ENCODE measurements around the gene CPAMD8. TPM values are rescaled to one million over a fixed set of nuclear protein-coding genes. Genes with fewer than 3 reads are reported as not detected.

CPAMD8 gene
- total and polyA plus RNA-seq, 2 donors (not counting 3 experiments of a cell fraction or from before 2014, with no cell fraction given), result 2.2 to 3.9 TPM

DNA sequence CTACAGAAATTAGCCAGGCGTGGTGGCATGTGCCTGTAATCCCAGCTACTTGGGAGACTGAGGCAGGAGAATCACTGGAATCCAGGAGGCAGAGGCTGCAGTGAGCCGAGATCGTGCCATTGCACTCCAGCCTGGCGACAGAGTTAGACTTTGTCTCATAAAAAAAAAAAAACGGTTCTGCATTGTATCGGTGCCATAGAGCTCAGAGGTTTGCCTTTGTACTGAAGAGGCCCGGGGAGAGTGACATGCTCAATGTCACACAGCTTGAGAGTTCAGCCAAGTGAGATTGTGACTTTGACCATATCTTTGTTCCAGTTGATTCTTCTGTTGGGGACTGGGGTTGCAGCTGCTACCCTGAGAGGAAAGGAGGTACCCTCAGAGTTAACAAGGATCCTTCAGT lies 44.3 kb upstream of the CPAMD8 start:
- ChIA-PET POLR2A (no interaction called here), CTCF (interaction anchor here (0.6 to 1.3 kb wide), 2 partner anchors 165 to 1223 kb away, joined by 3 to 4 read pairs; no protein-coding TSS in a partner anchor)
- H3K27me3 ChIP-seq (ENCODE audit: control insufficient read depth in 2 of 2, insufficient read depth in 2 of 2, low read length in 2 of 2), result no peaks in the 10 kb centered on the region
- H3K36me3 ChIP-seq (ENCODE audit: control insufficient read depth in 2 of 2, extremely low read depth in 1 of 2, insufficient read depth in 2 of 2, low read length in 2 of 2), result no peaks in the 10 kb centered on the region
- dilution Hi-C loops (cut with MboI; ENCODE audit: extremely low pct_ligation_motif_present, low sequenced_read_pairs) (no loop called here), intact Hi-C loops (cut with micrococcal nuclease) (no loop called here)
- DNase-seq (ENCODE audit: low read depth, low spot score), result no peak
- H4K20me1 ChIP-seq (replicated peaks; ENCODE audit: control insufficient read depth, extremely low read depth, insufficient read depth, low read length), result no peaks in the 10 kb centered on the region
- no peak overlapping the region for H3K27ac ChIP-seq (ENCODE audit: insufficient read depth, low read depth, low read length)
- no peak overlapping the region for H3K4me3 ChIP-seq (replicated peaks in 1 of 3; ENCODE audit: insufficient read depth in 1 of 3, low read depth in 1 of 3, low read length in 3 of 3)
- no peaks in the 10 kb centered on the region for H3K9me1 ChIP-seq (replicated peaks; ENCODE audit: control insufficient read depth, extremely low read depth, insufficient read depth, low read length)
- H2AFZ ChIP-seq (ENCODE audit: low read depth, low read length), result no peak overlapping the region
- no peak overlapping the region for H3K9ac ChIP-seq (replicated peaks; ENCODE audit: extremely low read depth, insufficient read depth, low read length)
- no TSS peak for BruUV-seq (replicated peaks)
- no peaks in the 10 kb centered on the region for H3K9me3 ChIP-seq (replicated peaks; ENCODE audit: control insufficient read depth, insufficient read depth, low read length)
- no peak for FAIRE-seq
- H3K79me2 ChIP-seq (ENCODE audit: control insufficient read depth, insufficient read depth, low read length), result peaks cover 41% of the 10 kb centered on the region
- H3K4me1 ChIP-seq (ENCODE audit: control insufficient read depth, extremely low read depth, insufficient read depth, low read length), result peaks cover 14% of the 10 kb centered on the region
- TF ChIP-seq POLR2AphosphoS5 (IDR thresholded peaks at IDR 0.05; ENCODE audit: insufficient read depth, low read depth, low read length) (no peak), MYC (IDR thresholded peaks at IDR 0.05; ENCODE audit: low read depth, low read length) (no peak), POLR2A (IDR thresholded peaks at IDR 0.05; ENCODE audit: low read depth, low read length) (no peak), GATA2 (IDR thresholded peaks at IDR 0.05; ENCODE audit: insufficient read depth, insufficient read length, low read depth, low read length) (no peak), JUN (IDR thresholded peaks at IDR 0.05; ENCODE audit: borderline replicate concordance, insufficient read depth, insufficient read length, low read depth) (no peak), FOS (IDR thresholded peaks at IDR 0.05; ENCODE audit: borderline replicate concordance, insufficient read depth, low read length) (no peak), EZH2 (IDR thresholded peaks at IDR 0.05; ENCODE audit: borderline replicate concordance, low read depth, low read length, severe bottlenecking) (no peak), CTCF (IDR thresholded peaks at IDR 0.05; ENCODE audit: extremely low read depth in 1 of 2, insufficient read depth in 1 of 2, low read depth in 1 of 2, low read length in 2 of 2) (no peak)
- TF ChIP-seq, protein P1, sequence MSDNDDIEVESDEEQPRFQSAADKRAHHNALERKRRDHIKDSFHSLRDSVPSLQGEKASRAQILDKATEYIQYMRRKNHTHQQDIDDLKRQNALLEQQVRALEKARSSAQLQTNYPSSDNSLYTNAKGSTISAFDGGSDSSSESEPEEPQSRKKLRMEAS (IDR thresholded peaks at IDR 0.05; ENCODE audit: insufficient read depth, insufficient read length), result no peak
- no peak overlapping the region for H3K4me2 ChIP-seq (ENCODE audit: insufficient read depth, low read length)

Data from endothelial cell of umbilical vein (primary cell).